A673 (cell line): ENCODE measurements around the gene TTLL7.

Source experiments
- EZH2 ChIP-seq: fragments of 200-600 bp; sonication (generic); IDR thresholded peaks from 2 replicates; pipeline ENCODE4 v1.6.1; 2017; ENCODE audit warnings: borderline replicate concordance, low read depth, mild to moderate bottlenecking, mixed read lengths, antibody characterized with exemption, low read length; ENCODE audit not compliant: poor library complexity, severe bottlenecking
- TF ChIP-seq, protein P1 (sequence below): fragments of 300-800, 200-600 bp; sonication (generic); conservative IDR thresholded peaks from 2 replicates; pipeline ENCODE4 v1.5.1; 2017; ENCODE audit warnings: low read depth, mild to moderate bottlenecking, antibody characterized with exemption, low read length, moderate library complexity, mixed read lengths

DNA sequence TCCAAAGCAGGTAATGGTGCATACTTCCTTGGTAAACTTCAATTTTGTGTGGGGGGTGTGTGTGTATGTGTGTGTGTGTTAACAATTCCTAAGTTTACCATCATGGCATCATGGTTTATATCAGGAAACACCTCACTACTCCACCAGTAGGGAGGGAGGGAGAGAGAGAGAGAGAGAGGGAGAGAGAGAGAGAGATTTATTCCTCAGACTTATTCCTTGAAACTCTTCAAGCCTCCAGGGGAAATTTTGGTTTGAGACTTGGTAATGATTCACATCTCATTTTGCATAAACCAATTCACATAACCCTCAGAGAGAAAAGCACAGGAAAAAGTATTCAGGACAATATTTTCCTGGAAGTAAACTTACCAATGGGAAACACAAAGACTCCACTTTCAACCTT is 115.0 kb downstream of the TTLL7 start:
- TF ChIP-seq, protein P1, sequence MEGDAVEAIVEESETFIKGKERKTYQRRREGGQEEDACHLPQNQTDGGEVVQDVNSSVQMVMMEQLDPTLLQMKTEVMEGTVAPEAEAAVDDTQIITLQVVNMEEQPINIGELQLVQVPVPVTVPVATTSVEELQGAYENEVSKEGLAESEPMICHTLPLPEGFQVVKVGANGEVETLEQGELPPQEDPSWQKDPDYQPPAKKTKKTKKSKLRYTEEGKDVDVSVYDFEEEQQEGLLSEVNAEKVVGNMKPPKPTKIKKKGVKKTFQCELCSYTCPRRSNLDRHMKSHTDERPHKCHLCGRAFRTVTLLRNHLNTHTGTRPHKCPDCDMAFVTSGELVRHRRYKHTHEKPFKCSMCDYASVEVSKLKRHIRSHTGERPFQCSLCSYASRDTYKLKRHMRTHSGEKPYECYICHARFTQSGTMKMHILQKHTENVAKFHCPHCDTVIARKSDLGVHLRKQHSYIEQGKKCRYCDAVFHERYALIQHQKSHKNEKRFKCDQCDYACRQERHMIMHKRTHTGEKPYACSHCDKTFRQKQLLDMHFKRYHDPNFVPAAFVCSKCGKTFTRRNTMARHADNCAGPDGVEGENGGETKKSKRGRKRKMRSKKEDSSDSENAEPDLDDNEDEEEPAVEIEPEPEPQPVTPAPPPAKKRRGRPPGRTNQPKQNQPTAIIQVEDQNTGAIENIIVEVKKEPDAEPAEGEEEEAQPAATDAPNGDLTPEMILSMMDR, result no peak
- TF ChIP-seq EZH2, result no peak
